ENCODE data around the gene TDRD10.

Gene TDRD10

GRCh38 chr1:154493276-154493675 lies 8.7 kb upstream of the TDRD10 start:
- H3K79me2 ChIP-seq (ENCODE audit: control insufficient read depth, insufficient read depth, low read length, unreplicated experiment): no peaks in the 10 kb centered on the region
- no peak overlapping the region for H2AFZ ChIP-seq (ENCODE audit: low read length, unreplicated experiment)
- H3K27me3 ChIP-seq (ENCODE audit: insufficient read depth, low read length): no peaks in the 10 kb centered on the region
- no peak overlapping the region for H3K4me3 ChIP-seq (ENCODE audit: low read depth, low read length)
- H3K4me1 ChIP-seq (ENCODE audit: control insufficient read depth, insufficient read depth, low read length, unreplicated experiment): no peaks in the 10 kb centered on the region
- no peaks in the 10 kb centered on the region for H3K36me3 ChIP-seq (ENCODE audit: insufficient read depth, low read length)
- H3K27ac ChIP-seq (ENCODE audit: low read depth, low read length): no peak overlapping the region

- H3K4me3 ChIP-seq (ENCODE audit: low read depth, low read length): no peak overlapping the region
- no peaks in the 10 kb centered on the region for H3K79me2 ChIP-seq (ENCODE audit: control insufficient read depth, insufficient read depth, low read length, unreplicated experiment)
- peaks cover 19% of the 10 kb centered on the region for H3K27me3 ChIP-seq (ENCODE audit: insufficient read depth, low read length)
- peaks cover 6% of the 10 kb centered on the region; the same call in 1 of the 2 replicates for H3K36me3 ChIP-seq (ENCODE audit: insufficient read depth, low read length)
- H2AFZ ChIP-seq (ENCODE audit: low read length, unreplicated experiment): no peak overlapping the region
- H3K27ac ChIP-seq (ENCODE audit: low read depth, low read length): no peak overlapping the region
- H3K4me1 ChIP-seq (ENCODE audit: control insufficient read depth, insufficient read depth, low read length, unreplicated experiment): no peaks in the 10 kb centered on the region
Measured at GRCh38 chr1:154495496-154496273, 6.3 kb upstream of the TDRD10 start.

DNA sequence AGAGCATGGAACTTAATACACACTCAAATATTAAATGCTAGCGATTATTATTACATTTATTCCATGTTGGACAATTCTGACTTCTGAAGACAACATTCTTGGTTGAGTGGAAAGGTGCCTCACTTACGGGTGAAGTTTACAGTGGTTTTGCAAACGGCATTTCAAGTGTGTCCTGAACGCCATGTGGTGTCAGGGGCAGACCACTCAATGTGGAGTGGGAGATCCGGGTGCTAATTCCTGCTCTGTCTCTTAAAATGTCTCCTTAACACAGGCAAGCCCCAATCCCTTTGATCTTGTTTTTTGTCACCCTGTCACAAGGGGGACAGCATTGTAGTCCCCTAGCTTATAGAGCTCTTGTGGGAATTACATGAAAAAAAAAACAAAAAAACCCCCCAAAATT lies 5.6 kb upstream of the TDRD10 start:
- H3K4me3 ChIP-seq (ENCODE audit: low read depth, low read length): no peak overlapping the region
- no peak overlapping the region for H3K27ac ChIP-seq (ENCODE audit: low read depth, low read length)
- H3K4me1 ChIP-seq (ENCODE audit: control insufficient read depth, insufficient read depth, low read length, unreplicated experiment): no peaks in the 10 kb centered on the region
- peaks cover 6% of the 10 kb centered on the region; the same call in 1 of the 2 replicates for H3K36me3 ChIP-seq (ENCODE audit: insufficient read depth, low read length)
- peaks cover 26% of the 10 kb centered on the region for H3K27me3 ChIP-seq (ENCODE audit: insufficient read depth, low read length)
- H3K79me2 ChIP-seq (ENCODE audit: control insufficient read depth, insufficient read depth, low read length, unreplicated experiment): no peaks in the 10 kb centered on the region
- H2AFZ ChIP-seq (ENCODE audit: low read length, unreplicated experiment): no peak overlapping the region

- no peak overlapping the region for H3K27ac ChIP-seq (ENCODE audit: low read depth, low read length)
- H3K27me3 ChIP-seq (ENCODE audit: insufficient read depth, low read length): peaks cover 33% of the 10 kb centered on the region
- H3K36me3 ChIP-seq (ENCODE audit: insufficient read depth, low read length): peaks cover 6% of the 10 kb centered on the region; the same call in 1 of the 2 replicates
- no peak overlapping the region for H3K4me3 ChIP-seq (ENCODE audit: low read depth, low read length)
- H2AFZ ChIP-seq (ENCODE audit: low read length, unreplicated experiment): no peak overlapping the region
- no peaks in the 10 kb centered on the region for H3K4me1 ChIP-seq (ENCODE audit: control insufficient read depth, insufficient read depth, low read length, unreplicated experiment)
- H3K79me2 ChIP-seq (ENCODE audit: control insufficient read depth, insufficient read depth, low read length, unreplicated experiment): no peaks in the 10 kb centered on the region
Measured at GRCh38 chr1:154497026-154497806, 4.8 kb upstream of the TDRD10 start.

DNA sequence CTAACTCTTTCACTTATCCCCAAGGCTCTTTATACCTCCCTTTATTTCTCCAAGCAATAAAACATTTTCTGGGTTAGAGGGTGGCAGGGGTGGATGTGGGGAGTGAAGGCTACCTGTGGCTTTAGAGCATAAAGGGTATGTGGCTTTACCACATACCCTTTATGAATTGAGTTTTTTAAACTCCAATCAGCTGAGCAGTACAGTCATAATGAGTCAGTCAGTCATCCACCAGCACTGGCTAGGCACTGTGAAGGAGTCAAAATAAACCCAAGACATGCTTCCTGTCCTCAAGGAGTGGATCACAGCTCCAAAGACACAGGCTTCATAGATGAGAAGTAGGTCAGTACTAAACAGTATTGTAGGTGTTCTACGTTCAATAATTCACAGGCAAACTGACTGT lies 2.6 kb upstream of the TDRD10 start:
- H3K27me3 ChIP-seq (ENCODE audit: insufficient read depth, low read length): peaks cover 54% of the 10 kb centered on the region
- H3K4me3 ChIP-seq (ENCODE audit: low read depth, low read length): no peak overlapping the region
- H3K27ac ChIP-seq (ENCODE audit: low read depth, low read length): no peak overlapping the region
- no peak overlapping the region for H2AFZ ChIP-seq (ENCODE audit: low read length, unreplicated experiment)
- no peaks in the 10 kb centered on the region for H3K79me2 ChIP-seq (ENCODE audit: control insufficient read depth, insufficient read depth, low read length, unreplicated experiment)
- no peaks in the 10 kb centered on the region for H3K4me1 ChIP-seq (ENCODE audit: control insufficient read depth, insufficient read depth, low read length, unreplicated experiment)
- peaks cover 6% of the 10 kb centered on the region; the same call in 1 of the 2 replicates for H3K36me3 ChIP-seq (ENCODE audit: insufficient read depth, low read length)

DNA sequence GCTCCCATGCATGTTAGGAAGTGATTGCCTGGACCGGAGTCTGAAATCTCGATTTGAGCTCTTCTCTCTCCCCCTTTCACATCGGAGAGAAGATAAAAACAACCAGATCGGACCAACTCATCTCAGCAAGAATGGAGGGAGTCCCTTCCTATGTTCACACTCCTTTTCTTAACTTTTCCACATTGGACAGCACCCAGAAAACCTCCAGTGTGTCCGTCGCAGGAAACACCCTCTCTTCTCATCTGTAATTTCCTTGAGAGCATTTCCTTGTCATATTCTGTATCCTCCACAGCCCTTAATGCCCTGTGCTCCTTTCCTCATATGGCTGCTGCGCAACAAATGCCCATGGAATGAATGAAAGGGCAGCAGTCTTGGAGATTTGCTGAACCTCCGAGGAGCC lies 1.5 kb upstream of the TDRD10 start:
- Histone ChIP-seq H3K4me1 (ENCODE audit: control insufficient read depth, insufficient read depth, low read length, unreplicated experiment) (no peaks in the 10 kb centered on the region), H3K27ac (ENCODE audit: low read depth, low read length) (no peak overlapping the region), H3K4me3 (ENCODE audit: low read depth, low read length) (peak overlapping the region; percentile 80), H3K27me3 (ENCODE audit: insufficient read depth, low read length) (peaks cover 59% of the 10 kb centered on the region), H3K36me3 (ENCODE audit: insufficient read depth, low read length) (peaks cover 6% of the 10 kb centered on the region; the same call in 1 of the 2 replicates), H2AFZ (ENCODE audit: low read length, unreplicated experiment) (no peak overlapping the region), H3K79me2 (ENCODE audit: control insufficient read depth, insufficient read depth, low read length, unreplicated experiment) (no peaks in the 10 kb centered on the region)

GRCh38 chr1:154501423-154502065 lies 475 bp upstream of the TDRD10 start:
- no peaks in the 10 kb centered on the region for H3K4me1 ChIP-seq (ENCODE audit: control insufficient read depth, insufficient read depth, low read length, unreplicated experiment)

DNA sequence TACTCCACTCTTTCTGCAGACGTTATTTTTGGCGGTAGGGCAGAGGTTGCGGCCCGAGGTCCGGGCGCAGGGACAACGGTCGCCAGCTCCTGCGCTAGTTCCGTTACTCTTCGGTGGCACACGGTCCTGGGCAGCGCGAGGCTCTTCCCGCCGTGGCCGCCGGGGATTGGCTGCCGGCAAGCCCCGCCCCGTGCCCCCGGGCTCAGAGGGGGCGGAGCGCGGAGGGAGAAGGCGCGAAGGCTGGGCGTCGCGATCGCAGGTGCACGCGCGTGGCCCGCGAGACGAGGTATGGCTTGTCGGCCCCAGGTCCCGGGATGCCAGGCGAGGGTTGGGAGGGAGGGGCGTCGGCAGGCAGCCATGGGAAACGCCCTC lies 711 bp downstream of the TDRD10 start:
- H3K27ac ChIP-seq (ENCODE audit: low read depth, low read length): no peak overlapping the region
- no peaks in the 10 kb centered on the region for H3K79me2 ChIP-seq (ENCODE audit: control insufficient read depth, insufficient read depth, low read length, unreplicated experiment)
- peaks cover 63% of the 10 kb centered on the region for H3K27me3 ChIP-seq (ENCODE audit: insufficient read depth, low read length)
- peaks cover 9% of the 10 kb centered on the region; the same call in 1 of the 2 replicates for H3K36me3 ChIP-seq (ENCODE audit: insufficient read depth, low read length)
- H3K4me3 ChIP-seq (ENCODE audit: low read depth, low read length): peak overlapping the region; percentile 80
- H2AFZ ChIP-seq (ENCODE audit: low read length, unreplicated experiment): no peak overlapping the region
- no peaks in the 10 kb centered on the region for H3K4me1 ChIP-seq (ENCODE audit: control insufficient read depth, insufficient read depth, low read length, unreplicated experiment)

More at GRCh38 chr1:154501423-154502065, 475 bp upstream of the TDRD10 start:
- Histone ChIP-seq H3K36me3 (ENCODE audit: insufficient read depth, low read length) (peaks cover 9% of the 10 kb centered on the region; the same call in 1 of the 2 replicates), H3K27me3 (ENCODE audit: insufficient read depth, low read length) (peaks cover 59% of the 10 kb centered on the region), H3K27ac (ENCODE audit: low read depth, low read length) (no peak overlapping the region), H2AFZ (ENCODE audit: low read length, unreplicated experiment) (peak overlapping the region; percentile 92), H3K4me3 (ENCODE audit: low read depth, low read length) (peak overlapping the region; percentile 80), H3K79me2 (ENCODE audit: control insufficient read depth, insufficient read depth, low read length, unreplicated experiment) (no peaks in the 10 kb centered on the region)

GRCh38 chr1:154503898-154504297 lies 1.9 kb downstream of the TDRD10 start:
- H3K4me3 ChIP-seq (ENCODE audit: low read depth, low read length): no peak overlapping the region
- H3K4me1 ChIP-seq (ENCODE audit: control insufficient read depth, insufficient read depth, low read length, unreplicated experiment): no peaks in the 10 kb centered on the region
- peaks cover 5% of the 10 kb centered on the region; the same call in 1 of the 2 replicates for H3K36me3 ChIP-seq (ENCODE audit: insufficient read depth, low read length)
- H3K27ac ChIP-seq (ENCODE audit: low read depth, low read length): no peak overlapping the region
- no peaks in the 10 kb centered on the region for H3K79me2 ChIP-seq (ENCODE audit: control insufficient read depth, insufficient read depth, low read length, unreplicated experiment)
- H2AFZ ChIP-seq (ENCODE audit: low read length, unreplicated experiment): no peak overlapping the region
- H3K27me3 ChIP-seq (ENCODE audit: insufficient read depth, low read length): peaks cover 62% of the 10 kb centered on the region

DNA sequence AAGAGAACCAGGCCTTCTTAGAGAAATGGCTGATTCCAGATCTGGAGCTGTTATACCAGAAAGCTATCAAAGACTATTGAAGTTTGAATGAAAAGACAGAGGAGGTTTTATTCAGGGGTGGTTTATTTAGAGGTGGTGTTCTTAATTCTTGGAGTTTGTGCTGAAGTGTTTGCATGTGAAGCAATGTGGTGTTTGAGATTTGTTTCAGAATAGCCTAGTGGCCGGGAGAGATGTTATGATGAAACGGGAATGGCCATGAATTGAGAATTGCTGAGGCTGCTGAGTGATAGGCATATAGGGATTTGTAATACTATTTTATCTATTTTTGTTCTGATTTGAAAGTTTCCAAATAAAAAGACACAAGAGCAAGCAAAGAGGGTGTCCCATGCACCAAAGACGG lies 10.7 kb downstream of the TDRD10 start:
- Histone ChIP-seq H3K27ac (ENCODE audit: low read depth, low read length) (no peak overlapping the region), H3K27me3 (ENCODE audit: insufficient read depth, low read length) (0 out of 2 replicates have a peak, but pooled peaks cover 2% of the 10 kb centered on the region), H2AFZ (ENCODE audit: low read length, unreplicated experiment) (no peak overlapping the region), H3K4me1 (ENCODE audit: control insufficient read depth, insufficient read depth, low read length, unreplicated experiment) (no peaks in the 10 kb centered on the region), H3K36me3 (ENCODE audit: insufficient read depth, low read length) (no peaks in the 10 kb centered on the region), H3K79me2 (ENCODE audit: control insufficient read depth, insufficient read depth, low read length, unreplicated experiment) (no peaks in the 10 kb centered on the region), H3K4me3 (ENCODE audit: low read depth, low read length) (no peak overlapping the region)

All from ACC112 (cell line).